Jurkat, Clone E6-1 (cell line): ENCODE results near the gene LIN7B. TPM values are rescaled to one million over a fixed set of nuclear protein-coding genes. Genes with fewer than 3 reads are reported as not detected.
A peak's percentile ranks its signal among the peaks of the same experiment; 100 is the strongest.
"Not testable (repeated sequence)": the region's sequence is repeated elsewhere in the genome, so short reads cannot be mapped to it uniquely, and the experiment has no call there.

Source experiments
- DNase-seq: peaks from one replicate; pipeline ENCODE4 v3.0.0-alpha.2; 2011; ENCODE audit warnings: low read depth, low spot score
- H3K4me3 ChIP-seq: 2 replicates; pipeline ENCODE4 v1.5.1; 2011; ENCODE audit warnings: mild to moderate bottlenecking, low read length, control low read depth, moderate library complexity
- polyA plus RNA-seq: library from polyadenylated mRNA; unstranded; fragments of >200 nt; gene quantifications from one replicate; pipeline ENCODE4 v1.2.1, GENCODE V29; 2012; ENCODE audit warnings: missing spikeins; ENCODE audit not compliant: insufficient read length, insufficient read depth

Gene LIN7B
- 21.7 TPM for polyA plus RNA-seq

- H3K4me3 ChIP-seq = peak within 1 kb of the TSS; percentile 65
- DNase-seq = peak; percentile 50
These were observed at the start of gene LIN7B for GRCh38 chr19:49113762-49114629. Gene LIN7B (plus strand): TSS chr19:49114370. CDS start chr19:49114405, 35 bp downstream.

- no peak within 1 kb of the TSS for H3K4me3 ChIP-seq
- DNase-seq = no peak
These were observed 49.2 kb upstream of the LIN7B start, which contains the start of gene NTF4 for GRCh38 chr19:49064768-49065611. Gene NTF4 (minus strand): TSS chr19:49064818. CDS start chr19:49061997, 2,821 bp downstream.

GRCh38 chr19:49065905-49066512 is 48.2 kb upstream of the LIN7B start:
- DNase-seq = no peak
- H3K4me3 ChIP-seq = no peak overlapping the region

- H3K4me3 ChIP-seq = no peak overlapping the region
- DNase-seq = no peak
These were observed 46.6 kb upstream of the LIN7B start for GRCh38 chr19:49067554-49067953.

GRCh38 chr19:49069026-49069425 is 45.1 kb upstream of the LIN7B start:
- no peak for DNase-seq
- H3K4me3 ChIP-seq = no peak overlapping the region

- no peak overlapping the region for H3K4me3 ChIP-seq
These were observed 43.8 kb upstream of the LIN7B start for GRCh38 chr19:49070416-49070815.

GRCh38 chr19:49071860-49072547 is 42.2 kb upstream of the LIN7B start:
- no peak overlapping the region for H3K4me3 ChIP-seq
- DNase-seq = no peak

More at GRCh38 chr19:49070416-49070815, 43.8 kb upstream of the LIN7B start:
- DNase-seq = no peak

- H3K4me3 ChIP-seq = no peak overlapping the region
- DNase-seq = no peak
These were observed 40.4 kb upstream of the LIN7B start for GRCh38 chr19:49073514-49074378.

- not testable (repeated sequence) for DNase-seq, H3K4me3 ChIP-seq
These were observed 39.3 kb upstream of the LIN7B start for GRCh38 chr19:49074869-49075268.

GRCh38 chr19:49080392-49080791 is 33.8 kb upstream of the LIN7B start:
- no peak overlapping the region for H3K4me3 ChIP-seq
- no peak for DNase-seq

GRCh38 chr19:49081273-49081672 is 32.9 kb upstream of the LIN7B start:
- DNase-seq = no peak
- no peak overlapping the region for H3K4me3 ChIP-seq

- DNase-seq = no peak
- H3K4me3 ChIP-seq = peak overlapping the region; percentile 97
These were observed 29.8 kb upstream of the LIN7B start for GRCh38 chr19:49084206-49085019.

- DNase-seq = peak; percentile 99
- peak within 1 kb of the TSS; percentile 97 for H3K4me3 ChIP-seq
These were observed 28.9 kb upstream of the LIN7B start, which contains the start of gene SNRNP70 for GRCh38 chr19:49085020-49085867. Gene SNRNP70 (plus strand): TSS chr19:49085451. CDS start chr19:49086415, 964 bp downstream.

- H3K4me3 ChIP-seq = peak overlapping the region; percentile 97
- peak; percentile 50 for DNase-seq
These were observed 28.3 kb upstream of the LIN7B start for GRCh38 chr19:49085868-49086232.

GRCh38 chr19:49086296-49086695 is 27.9 kb upstream of the LIN7B start:
- DNase-seq = no peak
- H3K4me3 ChIP-seq = peak overlapping the region; percentile 97

- no peak for DNase-seq
- no peak overlapping the region for H3K4me3 ChIP-seq
These were observed 22.7 kb upstream of the LIN7B start for GRCh38 chr19:49091391-49092038.
